Tibial artery (tissue), 4 donors: Measurements from ENCODE around the gene CAMSAP1.

ENCODE experiments used
- DNase-seq, 2 donors: peaks; one replicate each; pipeline ENCODE4 v3.0.0-alpha.2; 2019
- H3K27ac ChIP-seq, 2 donors: fragments of 200-600 bp; sonication (generic) in 1 of 2; 1 replicate in 1 of 2; 2 replicates in 1 of 2; pipeline ENCODE4 v1.5.1; 2018 to 2019; ENCODE audit warnings: mild to moderate bottlenecking in 1 of 2
- H3K27me3 ChIP-seq, 2 donors: fragments of 200-600 bp; sonication (generic) in 1 of 2; one replicate each; pipeline versions ENCODE4 v1.5.1 to v1.6.0; 2016 to 2019
- H3K36me3 ChIP-seq, 3 donors: fragments of 200-600 bp; sonication (generic) in 2 of 3; one replicate each; pipeline ENCODE4 v1.5.1; 2016 to 2019; ENCODE audit warnings: mild to moderate bottlenecking in 2 of 3
- H3K4me1 ChIP-seq, 4 donors: fragments of 200-600 bp; sonication (generic) in 2 of 4; 1 replicate in 3 of 4; 2 replicates in 1 of 4; pipeline ENCODE4 v1.5.1; 2016 to 2019
- H3K4me3 ChIP-seq, 2 donors: fragments of 200-600 bp; sonication (generic) in 1 of 2; 1 replicate in 1 of 2; 2 replicates in 1 of 2; pipeline ENCODE4 v1.5.1; 2018 to 2019; ENCODE audit warnings: mild to moderate bottlenecking in 2 of 2
- H3K9me3 ChIP-seq, 3 donors: fragments of 200-600 bp; sonication (generic) in 1 of 3; one replicate each; pipeline ENCODE4 v1.5.1; 2016 to 2019
- CTCF ChIP-seq, 2 experiments: fragments of 200-600 bp in 1 of 2; fragments of 450-650 bp in 1 of 2; IDR thresholded peaks; one replicate each; pipeline ENCODE4 v1.5.1; 2017 to 2019; ENCODE audit warnings: antibody characterized with exemption in 2 of 2, mild to moderate bottlenecking in 1 of 2, moderate library complexity in 1 of 2
- intact Hi-C: fragments of 100-400 bp; cut with DNase I; formaldehyde crosslinking; loops from one replicate; pipeline ENCODE4 v1.15.0; 2023; ENCODE audit warnings: low total_unique reads

CAMSAP1 gene

GRCh38 chr9:135850737-135851136 is 56.6 kb downstream of the CAMSAP1 start:
- H3K27me3 ChIP-seq, result no peaks in the 10 kb centered on the region
- H3K27ac ChIP-seq, result no peak overlapping the region
- no peak for DNase-seq
- TF ChIP-seq CTCF (IDR thresholded peaks at IDR 0.05), result no peak
- peaks cover 0 to 5% (median 0%) of the 10 kb centered on the region in 3 donors for H3K9me3 ChIP-seq
- peaks cover 25 to 46% (median 37%) of the 10 kb centered on the region in 3 donors for H3K36me3 ChIP-seq
- H3K4me1 ChIP-seq, result peaks cover 0 to 4% (median 0%) of the 10 kb centered on the region in 4 donors
- intact Hi-C loops, result no loop called here
- H3K4me3 ChIP-seq, result no peak overlapping the region

- Histone ChIP-seq H3K4me3 (no peak overlapping the region), H3K27me3 (no peaks in the 10 kb centered on the region), H3K9me3 (peaks cover 0 to 5% (median 0%) of the 10 kb centered on the region in 3 donors), H3K4me1 (peaks cover 0 to 4% (median 0%) of the 10 kb centered on the region in 4 donors), H3K27ac (no peak overlapping the region), H3K36me3 (peaks cover 25 to 46% (median 33%) of the 10 kb centered on the region in 3 donors)
- no peak for TF ChIP-seq CTCF (IDR thresholded peaks at IDR 0.05)
- DNase-seq, result no peak
- intact Hi-C loops, result no loop called here
Observed at GRCh38 chr9:135849181-135849580, 58.2 kb downstream of the CAMSAP1 start.

- intact Hi-C loops, result no loop called here
- Histone ChIP-seq H3K4me1 (peaks cover 0 to 4% (median 0%) of the 10 kb centered on the region in 4 donors), H3K27ac (no peak overlapping the region), H3K4me3 (no peak overlapping the region), H3K9me3 (peaks cover 0 to 5% (median 0%) of the 10 kb centered on the region in 3 donors), H3K27me3 (no peaks in the 10 kb centered on the region), H3K36me3 (peaks cover 25 to 44% (median 33%) of the 10 kb centered on the region in 3 donors)
- no peak for TF ChIP-seq CTCF (IDR thresholded peaks at IDR 0.05)
- no peak for DNase-seq
Observed at GRCh38 chr9:135848341-135849047, 58.9 kb downstream of the CAMSAP1 start.

- Histone ChIP-seq H3K4me1 (peaks cover 0 to 4% (median 0%) of the 10 kb centered on the region in 4 donors), H3K27ac (no peak overlapping the region), H3K36me3 (peaks cover 25 to 37% (median 33%) of the 10 kb centered on the region in 3 donors), H3K4me3 (no peak overlapping the region), H3K27me3 (no peaks in the 10 kb centered on the region), H3K9me3 (peaks cover 0 to 5% (median 0%) of the 10 kb centered on the region in 3 donors)
- TF ChIP-seq CTCF (IDR thresholded peaks at IDR 0.05), result no peak
- DNase-seq, result no peak
- intact Hi-C loops, result no loop called here
Observed at GRCh38 chr9:135847833-135848232, 59.5 kb downstream of the CAMSAP1 start.

GRCh38 chr9:135840539-135840938 is 66.8 kb downstream of the CAMSAP1 start:
- H3K27me3 ChIP-seq, result no peaks in the 10 kb centered on the region
- H3K9me3 ChIP-seq, result no peaks in the 10 kb centered on the region
- intact Hi-C loops, result no loop called here
- no peak overlapping the region for H3K27ac ChIP-seq
- no peak overlapping the region for H3K4me3 ChIP-seq
- DNase-seq, result no peak
- H3K4me1 ChIP-seq, result no peaks in the 10 kb centered on the region
- no peak for TF ChIP-seq CTCF (IDR thresholded peaks at IDR 0.05)
- peaks cover 0 to 24% (median 13%) of the 10 kb centered on the region in 3 donors for H3K36me3 ChIP-seq
